CD4-positive, alpha-beta T cell treated with Interleukin-4 for 4 hours (primary cell): Measurements from ENCODE around the gene ABHD6.
"Not testable (repeated sequence)": the region's sequence is repeated elsewhere in the genome, so short reads cannot be mapped to it uniquely, and the experiment has no call there.

Source experiments
- DNase-seq: peaks from one replicate; pipeline ENCODE4 v3.0.0-alpha.2; 2020

The ABHD6 gene

GRCh38 chr3:58285334-58285733, 47.7 kb downstream of the ABHD6 start:
- no peak for DNase-seq

- no peak for DNase-seq
Measured at GRCh38 chr3:58287354-58287753, 49.8 kb downstream of the ABHD6 start.

- no peak for DNase-seq
Measured at GRCh38 chr3:58288011-58288728, 50.6 kb downstream of the ABHD6 start.

- not testable (repeated sequence) for DNase-seq
Measured at GRCh38 chr3:58288964-58289613, 51.5 kb downstream of the ABHD6 start.

- DNase-seq, result not testable (repeated sequence)
Measured at GRCh38 chr3:58290446-58290845, 52.9 kb downstream of the ABHD6 start.

- no peak for DNase-seq
Measured at GRCh38 chr3:58291671-58292338, 54.2 kb downstream of the ABHD6 start.

- DNase-seq, result no peak
Measured at GRCh38 chr3:58292866-58293265, 55.3 kb downstream of the ABHD6 start.

GRCh38 chr3:58293516-58293915, 55.9 kb downstream of the ABHD6 start:
- DNase-seq, result no peak

- no peak for DNase-seq
Measured at GRCh38 chr3:58296269-58296668, 58.7 kb downstream of the ABHD6 start.

GRCh38 chr3:58296843-58297242, 59.3 kb downstream of the ABHD6 start:
- no peak for DNase-seq

- no peak for DNase-seq
Measured at GRCh38 chr3:58298190-58298589, 60.6 kb downstream of the ABHD6 start.

GRCh38 chr3:58299075-58299474, 61.5 kb downstream of the ABHD6 start:
- no peak for DNase-seq

GRCh38 chr3:58299839-58300516, 62.4 kb downstream of the ABHD6 start:
- DNase-seq, result no peak

- peak; percentile 97 for DNase-seq
Measured at GRCh38 chr3:58305882-58306711, 68.5 kb downstream of the ABHD6 start, which contains the start of the genes HTD2 and RPP14. TSS of gene HTD2 (plus strand) at chr3:58306520. CDS start at chr3:58317614, 11,094 bp downstream. TSS of gene RPP14 (plus strand) at chr3:58306245. CDS start at chr3:58310330, 4,085 bp downstream.

- DNase-seq, result peak; percentile 63
Measured at GRCh38 chr3:58307639-58308215, 70.1 kb downstream of the ABHD6 start.

GRCh38 chr3:58308728-58309127, 71.1 kb downstream of the ABHD6 start:
- no peak for DNase-seq

GRCh38 chr3:58317811-58318210, 80.2 kb downstream of the ABHD6 start:
- DNase-seq, result no peak

- DNase-seq, result no peak
Measured at GRCh38 chr3:58321791-58322190, 84.2 kb downstream of the ABHD6 start.

- no peak for DNase-seq
Measured at GRCh38 chr3:58322793-58323192, 85.2 kb downstream of the ABHD6 start.

- no peak for DNase-seq
Measured at GRCh38 chr3:58323529-58324390, 86.2 kb downstream of the ABHD6 start.
